ENCODE results near the gene CARD10. TPM values are rescaled to one million over a fixed set of nuclear protein-coding genes. Genes with fewer than 3 reads are reported as not detected.

Gene CARD10
- total and polyA plus RNA-seq, 2 of the 8 experiments (the other 6 are each of a cell fraction or from before 2014, with no cell fraction given) = 13.5 to 14.4 TPM

GRCh38 chr22:37504964-37505363 lies 14.3 kb downstream of the CARD10 start:
- no peaks in the 10 kb centered on the region for H3K79me2 ChIP-seq (ENCODE audit: control insufficient read depth in 1 of 2, insufficient read depth in 2 of 2, low read length in 2 of 2)
- H2BK5ac ChIP-seq (ENCODE audit: low read depth, low read length) = no peak overlapping the region
- WGBS, 2 experiments (ENCODE audit: extremely low coverage in 1 of 2, insufficient coverage in 1 of 2, insufficient read length in 1 of 2, insufficient replicate concordance in 2 of 2, low coverage in 1 of 2, low lambda C conversion rate in 2 of 2, missing lambda C conversion rate in 1 of 2) = 83% methylated on average over 4 of the region's 4 CpGs; no CpG with 5 or more reads in 1 of the 2 experiments

More at GRCh38 chr22:37504964-37505363, 14.3 kb downstream of the CARD10 start:
- CTCF ChIA-PET (ENCODE audit: partially characterized antibody) = interaction anchor here (0.7 to 7.3 kb wide), 8 partner anchors 8 to 57 kb away, joined by 3 to 45 read pairs (median 4); partner anchors contain the start of gene MFNG
- Histone ChIP-seq H3K36me3 (ENCODE audit: control insufficient read depth in 2 of 4, insufficient read depth in 4 of 4, low read length in 3 of 4) (no peaks in the 10 kb centered on the region; a peak in 2 of 8 replicates), H4K20me1 (replicated peaks in 1 of 2; ENCODE audit: control insufficient read depth in 1 of 2, insufficient read depth in 2 of 2, low read length in 2 of 2) (no peaks in the 10 kb centered on the region), H3K18ac (ENCODE audit: extremely low read depth, low read length) (no peak overlapping the region), H4K8ac (ENCODE audit: extremely low read depth, insufficient read depth, low read length) (no peak overlapping the region), H3K14ac (ENCODE audit: insufficient read length) (no peak overlapping the region), H2AFZ (ENCODE audit: low read length) (no peak overlapping the region), H2BK15ac (ENCODE audit: low read length) (no peak overlapping the region), H3K27ac (ENCODE audit: low read depth, low read length) (no peak overlapping the region), H2BK12ac (ENCODE audit: low read depth, low read length) (no peak overlapping the region), H3K23ac (ENCODE audit: insufficient read length) (no peak overlapping the region), H3K4me3 (ENCODE audit: extremely low read depth in 1 of 4, insufficient read depth in 2 of 4, low read depth in 3 of 4, low read length in 4 of 4) (no peak overlapping the region), H4K5ac (ENCODE audit: insufficient read length, low read depth, low read length) (no peak overlapping the region), H3K4me1 (replicated peaks in 1 of 4; ENCODE audit: control insufficient read depth in 3 of 4, insufficient read depth in 4 of 4, low read length in 3 of 4) (peaks cover 0 to 14% (median 8%) of the 10 kb centered on the region in 4 experiments; a peak in 5 of 7 replicates), H3K56ac (replicated peaks; ENCODE audit: insufficient read length, low read depth, low read length) (no peak overlapping the region), H3K9me3 (ENCODE audit: insufficient read depth in 2 of 2, low read depth in 1 of 2, low read length in 1 of 2) (no peaks in the 10 kb centered on the region), H3K27me3 (replicated peaks in 1 of 4; ENCODE audit: control insufficient read depth in 3 of 4, extremely low read depth in 1 of 4, insufficient read depth in 3 of 4, low read length in 3 of 4) (no peaks in the 10 kb centered on the region; a peak in 1 of 7 replicates), H3K9ac (replicated peaks in 1 of 4; ENCODE audit: extremely low read depth in 1 of 4, low read depth in 3 of 4, low read length in 3 of 4) (no peak overlapping the region), H3K4me2 (ENCODE audit: insufficient read depth in 1 of 2, low read depth in 2 of 2, low read length in 2 of 2) (no peak overlapping the region), H3K4ac (replicated peaks; ENCODE audit: insufficient read length, low read depth, low read length) (no peak overlapping the region), H3K23me2 (ENCODE audit: low read depth, low read length) (no peaks in the 10 kb centered on the region), H2BK120ac (replicated peaks; ENCODE audit: low read depth, low read length) (no peak overlapping the region), H2BK20ac (ENCODE audit: low read length) (no peak overlapping the region), H2AK5ac (ENCODE audit: low read depth, low read length) (no peak overlapping the region), H3K79me1 (ENCODE audit: low read depth, low read length) (no peaks in the 10 kb centered on the region), H4K91ac (replicated peaks; ENCODE audit: insufficient read length, low read length) (no peak overlapping the region)
- no peak for DNase-seq (ENCODE audit: low read depth in 1 of 2, low spot score in 2 of 2)
- FAIRE-seq = no peak
- POLR2A ChIA-PET (ENCODE audit: partially characterized antibody) = interaction anchor here (0.6 kb wide), 1 partner anchor 114 kb away, joined by 3 read pairs; no protein-coding TSS in a partner anchor
- no peak for TF ChIP-seq POLR2AphosphoS5 (IDR thresholded peaks at IDR 0.05; ENCODE audit: low read depth, low read length)
- TF ChIP-seq CREB1 (IDR thresholded peaks at IDR 0.05) = no peak
- no peak for TF ChIP-seq EZH2 (IDR thresholded peaks at IDR 0.05; ENCODE audit: low read depth, low read length, severe bottlenecking)
- TF ChIP-seq EGR1 (IDR thresholded peaks at IDR 0.05; ENCODE audit: borderline replicate concordance, low read depth, low read length) = no peak
- TF ChIP-seq FOSL1 (IDR thresholded peaks at IDR 0.05; ENCODE audit: insufficient read depth, low read depth, low read length) = no peak
- no peak for TF ChIP-seq GABPA (IDR thresholded peaks at IDR 0.05; ENCODE audit: borderline replicate concordance, insufficient read depth, low read length)
